AG04450 (cell line): ENCODE results near the gene USP34. TPM values are rescaled to one million over a fixed set of nuclear protein-coding genes. Genes with fewer than 3 reads are reported as not detected.
"Not testable (repeated sequence)": the region's sequence is repeated elsewhere in the genome, so short reads cannot be mapped to it uniquely, and the experiment has no call there.

Experiments used
- CTCF ChIA-PET: fragments of 300-600, 350-600 bp; formaldehyde crosslinking; extraction: SDS; loops from one replicate; lab custom pipeline; 2022; ENCODE audit warnings: antibody characterized with exemption, inconsistent platforms; lab: Charles Lee
- POLR2A ChIA-PET: fragments of 350-600 bp; formaldehyde crosslinking; extraction: SDS; loops from one replicate; lab custom pipeline; 2021; ENCODE audit warnings: antibody characterized with exemption, inconsistent platforms; lab: Yijun Ruan, JAX
- DNase-seq: peaks from one replicate; pipeline ENCODE4 v3.0.0-alpha.2; 2011; ENCODE audit warnings: low read depth, low spot score
- H3K27ac ChIP-seq: one replicate; pipeline ENCODE4 v1.5.1; 2012; ENCODE audit warnings: low read depth, low read length, control low read depth
- H3K27me3 ChIP-seq: one replicate; pipeline ENCODE4 v1.6.0; 2012; ENCODE audit warnings: low read length; ENCODE audit not compliant: control insufficient read depth, insufficient read depth
- H3K4me3 ChIP-seq: 2 replicates; pipeline ENCODE4 v1.5.1; 2011; ENCODE audit warnings: mild to moderate bottlenecking, low read depth, low read length, control low read depth
- H3K9me3 ChIP-seq: 2 replicates; pipeline ENCODE4 v1.5.1; 2012; ENCODE audit warnings: low read length; ENCODE audit not compliant: control insufficient read depth, insufficient read depth
- polyA plus RNA-seq: library from polyadenylated mRNA; depleted of rRNA; stranded (reverse); fragments of >200 nt; gene quantifications from 2 replicates; pipeline ENCODE4 v1.2.3, GENCODE V29; 2011
- TF ChIP-seq, protein P1 (sequence below): IDR thresholded peaks from 2 replicates; pipeline ENCODE4 v1.5.1; 2011; ENCODE audit warnings: low read depth, low read length, control low read depth, inconsistent platforms

USP34 gene
- polyA plus RNA-seq, 1 experiment = 92.3 TPM

DNA sequence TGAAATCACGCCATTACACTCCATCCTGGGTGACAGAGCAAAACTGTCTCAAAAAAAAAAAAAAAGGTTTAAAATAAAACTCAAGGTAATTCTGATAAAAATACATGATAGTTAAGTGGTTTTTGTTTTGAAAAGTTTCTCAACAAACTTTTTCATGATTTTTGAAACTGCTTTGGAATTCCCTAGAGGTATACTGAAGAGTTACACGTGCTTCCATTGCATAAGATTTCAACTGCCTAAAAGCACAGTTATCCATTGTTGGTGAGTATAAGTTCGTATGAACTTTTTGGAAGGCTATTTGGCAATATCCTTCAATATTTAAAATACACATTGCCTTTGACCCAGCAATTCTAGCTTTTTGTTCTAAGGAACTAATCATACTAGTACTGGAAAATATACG lies 74.9 kb downstream of the USP34 start:
- Histone ChIP-seq H3K9me3 (no peaks in the 10 kb centered on the region; the same call in 1 of the 2 replicates), H3K27me3 (no peaks in the 10 kb centered on the region), H3K27ac (no peak overlapping the region), H3K4me3 (no peak overlapping the region)
- TF ChIP-seq, protein P1, sequence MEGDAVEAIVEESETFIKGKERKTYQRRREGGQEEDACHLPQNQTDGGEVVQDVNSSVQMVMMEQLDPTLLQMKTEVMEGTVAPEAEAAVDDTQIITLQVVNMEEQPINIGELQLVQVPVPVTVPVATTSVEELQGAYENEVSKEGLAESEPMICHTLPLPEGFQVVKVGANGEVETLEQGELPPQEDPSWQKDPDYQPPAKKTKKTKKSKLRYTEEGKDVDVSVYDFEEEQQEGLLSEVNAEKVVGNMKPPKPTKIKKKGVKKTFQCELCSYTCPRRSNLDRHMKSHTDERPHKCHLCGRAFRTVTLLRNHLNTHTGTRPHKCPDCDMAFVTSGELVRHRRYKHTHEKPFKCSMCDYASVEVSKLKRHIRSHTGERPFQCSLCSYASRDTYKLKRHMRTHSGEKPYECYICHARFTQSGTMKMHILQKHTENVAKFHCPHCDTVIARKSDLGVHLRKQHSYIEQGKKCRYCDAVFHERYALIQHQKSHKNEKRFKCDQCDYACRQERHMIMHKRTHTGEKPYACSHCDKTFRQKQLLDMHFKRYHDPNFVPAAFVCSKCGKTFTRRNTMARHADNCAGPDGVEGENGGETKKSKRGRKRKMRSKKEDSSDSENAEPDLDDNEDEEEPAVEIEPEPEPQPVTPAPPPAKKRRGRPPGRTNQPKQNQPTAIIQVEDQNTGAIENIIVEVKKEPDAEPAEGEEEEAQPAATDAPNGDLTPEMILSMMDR = no peak
- no peak for DNase-seq
- ChIA-PET POLR2A (no interaction called here), CTCF (no interaction called here)

DNA sequence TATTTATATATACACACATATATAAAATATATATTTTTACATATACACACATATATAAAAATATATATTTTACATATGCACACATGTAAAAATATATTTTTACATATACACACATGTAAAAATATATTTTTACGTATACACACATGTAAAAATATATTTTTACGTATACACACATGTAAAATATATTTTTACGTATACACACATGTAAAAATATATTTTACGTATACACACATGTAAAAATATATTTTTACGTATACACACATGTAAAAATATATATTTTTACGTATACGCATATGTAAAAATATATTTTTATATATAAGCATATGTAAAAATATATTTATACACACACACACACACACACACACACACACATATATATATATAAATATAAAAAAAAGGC lies 83.3 kb downstream of the USP34 start:
- POLR2A ChIA-PET = not testable (repeated sequence)

DNA sequence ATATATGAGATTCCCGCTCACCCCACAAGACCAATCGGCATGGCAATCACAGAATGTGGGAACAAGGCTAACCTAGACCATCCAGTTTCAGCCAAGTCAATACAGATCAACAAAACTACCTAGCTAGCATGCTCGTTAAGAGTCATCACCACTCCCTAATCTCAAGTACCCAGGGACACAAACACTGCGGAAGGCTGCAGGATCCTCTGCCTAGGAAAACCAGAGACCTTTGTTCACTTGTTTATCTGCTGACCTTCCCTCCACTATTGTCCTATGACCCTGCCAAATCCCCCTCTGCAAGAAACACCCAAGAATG lies 90.0 kb downstream of the USP34 start:
- DNase-seq, H3K27me3 ChIP-seq, POLR2A ChIA-PET, H3K27ac ChIP-seq, H3K9me3 ChIP-seq, H3K4me3 ChIP-seq: not testable (repeated sequence)
- CTCF ChIA-PET = interaction anchor here (0.7 kb wide), 1 partner anchor 18 kb away, joined by 3 read pairs; no protein-coding TSS in a partner anchor

More for the DNA sequence above, 83.3 kb downstream of the USP34 start:
- DNase-seq, H3K27ac ChIP-seq, H3K27me3 ChIP-seq, H3K9me3 ChIP-seq, H3K4me3 ChIP-seq: not testable (repeated sequence)
- CTCF ChIA-PET = interaction anchor here (0.7 kb wide), 1 partner anchor 128 kb away, joined by 8 read pairs; no protein-coding TSS in a partner anchor

DNA sequence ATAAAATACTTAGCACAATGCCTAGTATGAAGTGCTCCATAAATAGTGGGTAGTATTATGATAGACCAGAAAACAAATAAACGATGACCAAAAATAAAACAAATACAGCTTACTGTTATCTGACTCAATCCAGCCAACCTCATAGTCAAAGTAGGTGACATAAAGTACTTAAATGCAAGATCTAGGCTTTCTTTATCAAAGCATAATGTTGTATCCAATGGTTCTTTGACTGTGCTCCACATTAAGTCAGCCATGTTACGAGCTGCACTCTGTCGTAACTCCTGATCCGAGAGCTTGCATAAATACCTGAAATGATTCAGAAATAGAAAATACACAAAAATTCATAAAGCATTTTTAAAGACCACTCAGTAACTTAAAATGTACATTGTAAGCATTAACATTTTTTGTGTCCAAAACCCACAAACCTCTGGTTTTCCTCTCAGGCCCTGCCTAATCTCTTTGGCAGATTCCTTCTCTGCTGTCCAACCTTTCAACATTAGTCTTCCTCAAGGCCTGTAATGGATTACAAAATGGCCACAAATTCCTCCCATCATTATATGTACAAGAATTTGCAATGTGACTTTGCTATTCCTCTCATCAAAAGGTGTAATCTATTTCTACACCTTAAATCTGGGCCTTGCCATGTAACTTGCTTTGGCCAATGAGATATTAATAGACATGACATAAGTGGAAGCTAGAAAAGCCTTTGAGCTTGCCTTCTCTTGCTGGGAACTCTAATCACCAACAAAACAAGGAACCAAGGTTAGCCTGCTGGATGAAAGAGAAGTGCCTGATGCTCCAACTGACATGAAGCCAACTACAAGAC lies 90.6 kb downstream of the USP34 start:
- no peak for DNase-seq
- H3K9me3 ChIP-seq = no peaks in the 10 kb centered on the region
- TF ChIP-seq, protein P1 = no peak
- ChIA-PET CTCF (no interaction called here), POLR2A (no interaction called here)
- H3K27me3 ChIP-seq = no peaks in the 10 kb centered on the region
- no peak overlapping the region for H3K4me3 ChIP-seq
- no peak overlapping the region for H3K27ac ChIP-seq

DNA sequence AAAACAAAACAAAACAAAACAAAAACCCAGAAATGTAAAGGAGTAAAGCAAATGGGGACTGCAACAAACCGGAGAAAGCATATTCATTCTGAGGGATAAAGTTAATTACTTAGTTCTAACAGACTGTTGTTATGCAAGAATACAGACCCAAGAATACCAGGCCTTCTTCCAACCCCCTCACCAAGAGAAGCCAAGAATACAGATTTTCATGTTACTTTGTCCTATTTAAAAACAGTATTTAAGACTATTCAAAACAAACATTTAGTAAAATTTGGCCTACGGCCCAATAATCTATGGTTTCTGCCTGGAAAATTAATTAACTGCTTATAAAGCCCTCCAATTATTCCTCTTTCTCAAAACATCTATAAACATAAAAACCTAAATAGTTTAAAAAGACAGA lies 91.4 kb downstream of the USP34 start:
- TF ChIP-seq, protein P1 = no peak
- CTCF ChIA-PET = no interaction called here
- no peak for DNase-seq
- POLR2A ChIA-PET = no interaction called here
- Histone ChIP-seq H3K27me3 (no peaks in the 10 kb centered on the region), H3K4me3 (no peak overlapping the region), H3K9me3 (no peaks in the 10 kb centered on the region), H3K27ac (no peak overlapping the region)

DNA sequence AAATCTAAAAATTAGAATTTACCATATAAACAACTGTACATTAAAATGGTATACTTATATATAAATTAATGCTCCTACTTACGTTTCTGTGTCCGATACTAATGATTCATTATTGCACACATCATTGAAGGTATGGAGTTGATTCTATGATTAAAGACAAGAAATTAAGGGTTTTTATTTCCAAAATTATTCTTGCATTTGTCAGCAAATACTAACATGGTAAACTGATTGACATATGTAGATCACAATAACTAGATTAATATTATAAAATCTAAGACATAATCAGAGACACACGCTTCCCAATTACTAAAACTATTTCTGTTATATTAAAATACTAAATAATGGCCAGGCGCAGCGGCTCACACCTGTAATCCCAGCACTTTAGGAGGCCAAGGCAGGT lies 92.6 kb downstream of the USP34 start:
- Histone ChIP-seq H3K9me3 (no peaks in the 10 kb centered on the region), H3K4me3 (no peak overlapping the region), H3K27me3 (no peaks in the 10 kb centered on the region), H3K27ac (no peak overlapping the region)
- DNase-seq = no peak
- TF ChIP-seq, protein P1 = no peak
- CTCF ChIA-PET = no interaction called here
- POLR2A ChIA-PET = interaction anchor here (0.6 kb wide), 2 partner anchors 17 to 18 kb away, joined by 3 to 12 read pairs; no protein-coding TSS in a partner anchor
